Transverse colon (tissue), 4 donors: ENCODE results near the gene TMEM229B.

ENCODE experiments used
- POLR2A ChIP-seq: fragments of 450-650 bp; IDR thresholded peaks from one replicate; pipeline ENCODE4 v1.6.1; 2016; ENCODE audit warnings: antibody characterized with exemption, mild to moderate bottlenecking, moderate library complexity
- POLR2AphosphoS5 ChIP-seq, 3 donors: sonication (generic); formaldehyde crosslinking; IDR thresholded peaks; one replicate each; pipeline ENCODE4 v1.6.1; 2016; ENCODE audit warnings: antibody characterized with exemption in 3 of 3
- TF ChIP-seq, protein P1 (sequence below), 5 experiments: fragments of 200-600 bp in 3 of 5; fragments of 450-650 bp in 2 of 5; sonication (generic) in 3 of 5; IDR thresholded peaks; 1 replicate in 2 of 5; 2 replicates in 3 of 5; pipeline ENCODE4 v1.5.1; 2016 to 2017; ENCODE audit warnings: antibody characterized with exemption in 5 of 5, inconsistent platforms in 3 of 5, mild to moderate bottlenecking in 2 of 5, moderate library complexity in 1 of 5

DNA sequence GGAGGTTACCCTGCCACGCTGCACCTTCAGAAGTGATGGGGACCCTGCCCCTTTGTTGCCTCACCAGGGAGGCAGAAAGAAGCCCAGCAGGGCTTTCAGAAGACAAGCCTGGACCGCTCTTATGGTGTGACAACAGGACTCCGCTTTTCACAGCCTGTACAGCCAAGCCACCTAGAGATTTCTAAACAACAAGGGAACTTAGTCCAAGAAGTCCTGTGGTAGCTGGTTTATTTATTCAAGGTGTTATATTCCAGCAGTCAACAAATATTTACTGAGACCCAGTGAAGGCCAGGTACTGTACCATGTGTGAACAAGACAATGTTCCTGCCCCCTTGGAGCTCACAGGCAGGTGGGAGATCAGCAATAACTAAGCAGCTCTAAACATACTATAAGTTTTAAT lies 4.0 kb upstream of the TMEM229B start:
- TF ChIP-seq, protein P1, sequence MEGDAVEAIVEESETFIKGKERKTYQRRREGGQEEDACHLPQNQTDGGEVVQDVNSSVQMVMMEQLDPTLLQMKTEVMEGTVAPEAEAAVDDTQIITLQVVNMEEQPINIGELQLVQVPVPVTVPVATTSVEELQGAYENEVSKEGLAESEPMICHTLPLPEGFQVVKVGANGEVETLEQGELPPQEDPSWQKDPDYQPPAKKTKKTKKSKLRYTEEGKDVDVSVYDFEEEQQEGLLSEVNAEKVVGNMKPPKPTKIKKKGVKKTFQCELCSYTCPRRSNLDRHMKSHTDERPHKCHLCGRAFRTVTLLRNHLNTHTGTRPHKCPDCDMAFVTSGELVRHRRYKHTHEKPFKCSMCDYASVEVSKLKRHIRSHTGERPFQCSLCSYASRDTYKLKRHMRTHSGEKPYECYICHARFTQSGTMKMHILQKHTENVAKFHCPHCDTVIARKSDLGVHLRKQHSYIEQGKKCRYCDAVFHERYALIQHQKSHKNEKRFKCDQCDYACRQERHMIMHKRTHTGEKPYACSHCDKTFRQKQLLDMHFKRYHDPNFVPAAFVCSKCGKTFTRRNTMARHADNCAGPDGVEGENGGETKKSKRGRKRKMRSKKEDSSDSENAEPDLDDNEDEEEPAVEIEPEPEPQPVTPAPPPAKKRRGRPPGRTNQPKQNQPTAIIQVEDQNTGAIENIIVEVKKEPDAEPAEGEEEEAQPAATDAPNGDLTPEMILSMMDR (IDR thresholded peaks at IDR 0.05) = no peak
- TF ChIP-seq POLR2A = no peak
- TF ChIP-seq POLR2AphosphoS5 (IDR thresholded peaks at IDR 0.05) = no peak
